K562 (cell line): ENCODE measurements around the gene STON2. TPM values are rescaled to one million over a fixed set of nuclear protein-coding genes. Genes with fewer than 3 reads are reported as not detected.

Source experiments
- ATAC-seq: fragments of 200-7000 bp; cut with Tn5 transposase; 3 replicates; pipeline ENCODE4 v1.9.1; 2020; ENCODE audit warnings: moderate library complexity
- BruUV-seq: library from RNA; stranded (reverse); fragments of 400-500 nt; replicated peaks from 2 replicates; lab custom pipeline; 2021; lab: Mats Ljungman, UMichigan
- CTCF ChIA-PET: fragments of 300-600 bp; formaldehyde crosslinking; extraction: SDS; loops from one replicate; lab custom pipeline; 2021; ENCODE audit warnings: low intra/inter-chr PET ratio; lab: Yijun Ruan, JAX
- POLR2A ChIA-PET: fragments of 300-600, 350-650 bp; sonication (Branson Sonifier 250); formaldehyde crosslinking; extraction: SDS; loops from one replicate; lab custom pipeline; 2021; ENCODE audit warnings: antibody characterized with exemption, inconsistent platforms; lab: Yijun Ruan, JAX
- DNase-seq, 4 experiments: peaks; one replicate each; pipeline versions ENCODE4 v3.0.0 to v3.0.0-alpha.2; 2011 to 2018; ENCODE audit warnings: low spot score in 3 of 4, mixed read lengths in 3 of 4; ENCODE audit errors: extremely low read depth in 1 of 4
- FAIRE-seq: peaks from 2 replicates; lab custom pipeline; 2011; peaks lifted over from hg19 to GRCh38; lab: Jason Lieb, UNC
- H2AFZ ChIP-seq: 2 replicates; pipeline ENCODE4 v1.6.0; 2011; ENCODE audit warnings: low read depth, low read length, control low read depth, inconsistent platforms
- H3K27ac ChIP-seq: fragments of 200-600 bp; 3 replicates; pipeline ENCODE4 v1.8.0; 2011; ENCODE audit warnings: low read depth, mild to moderate bottlenecking, control low read depth, inconsistent platforms, low read length, moderate library complexity, mixed read lengths; ENCODE audit errors: extremely low read depth
- H3K27me3 ChIP-seq, 2 experiments: fragments of 300-600 bp in 1 of 2; 2 replicates in 1 of 2; 3 replicates in 1 of 2; pipeline versions ENCODE4 v1.6.0 to v1.8.0; 2011; ENCODE audit warnings: inconsistent platforms in 2 of 2, low read length in 2 of 2, mild to moderate bottlenecking in 1 of 2, mixed read lengths in 1 of 2, moderate library complexity in 1 of 2; ENCODE audit not compliant: control insufficient read depth in 2 of 2, insufficient read depth in 2 of 2
- H3K36me3 ChIP-seq: fragments of 300-600 bp; 3 replicates; pipeline ENCODE4 v1.8.0; 2011; ENCODE audit warnings: mild to moderate bottlenecking, low read length, inconsistent platforms; ENCODE audit not compliant: control insufficient read depth, insufficient read depth
- H3K4me1 ChIP-seq, 2 experiments: fragments of 200-600 bp in 1 of 2; replicated peaks in 1 of 2; 2 replicates in 1 of 2; 3 replicates in 1 of 2; pipeline versions ENCODE4 v1.5.1 to v1.8.0; 2011; ENCODE audit warnings: inconsistent platforms in 2 of 2, low read length in 2 of 2, mild to moderate bottlenecking in 1 of 2, mixed read lengths in 1 of 2, moderate library complexity in 1 of 2; ENCODE audit not compliant: control insufficient read depth in 2 of 2, insufficient read depth in 2 of 2
- H3K4me2 ChIP-seq: 2 replicates; pipeline ENCODE4 v1.6.1; 2011; ENCODE audit warnings: low read length, control low read depth, inconsistent platforms, mixed read lengths; ENCODE audit not compliant: insufficient read depth
- H3K4me3 ChIP-seq: fragments of 200-600 bp; sonication (generic), shearing (Covaris generic); 2 replicates; pipeline ENCODE4 v1.5.1; 2016; ENCODE audit warnings: control low read depth, inconsistent platforms
- H3K79me2 ChIP-seq: fragments of 200-600 bp; 3 replicates; pipeline ENCODE4 v1.8.0; 2011; ENCODE audit warnings: low read length, inconsistent platforms; ENCODE audit not compliant: control insufficient read depth, insufficient read depth
- H3K9ac ChIP-seq, 2 experiments: 2 replicates each; pipeline versions ENCODE4 v1.6.0 to v1.6.1; 2011; ENCODE audit warnings: low read depth in 2 of 2, low read length in 2 of 2, control low read depth in 1 of 2, inconsistent platforms in 1 of 2, mild to moderate bottlenecking in 1 of 2, mixed read lengths in 1 of 2; ENCODE audit not compliant: insufficient read depth in 1 of 2
- H3K9me1 ChIP-seq: one replicate; pipeline ENCODE4 v1.6.0; 2011; ENCODE audit warnings: inconsistent platforms, mild to moderate bottlenecking, low read length, moderate library complexity; ENCODE audit not compliant: control insufficient read depth, insufficient read depth
- H3K9me3 ChIP-seq: replicated peaks from 2 replicates; pipeline ENCODE4 v1.5.1; 2011; ENCODE audit warnings: low read depth, low read length, inconsistent platforms; ENCODE audit not compliant: control insufficient read depth, insufficient read depth
- H4K20me1 ChIP-seq: replicated peaks from 2 replicates; pipeline ENCODE4 v1.6.1; 2011; ENCODE audit warnings: low read length, inconsistent platforms, mixed read lengths; ENCODE audit not compliant: control insufficient read depth, insufficient read depth
- KDM5B ChIP-seq: fragments of 200-600 bp; sonication (generic); IDR thresholded peaks from 2 replicates; pipeline ENCODE4 v1.6.1; 2012; ENCODE audit warnings: low read depth, mild to moderate bottlenecking, moderate library complexity, low read length, control low read depth, inconsistent platforms; ENCODE audit not compliant: insufficient replicate concordance
- PML ChIP-seq: IDR thresholded peaks from 2 replicates; pipeline ENCODE4 v1.6.1; 2012; ENCODE audit warnings: low read length, inconsistent platforms
- POLR2A ChIP-seq: fragments of 450-650 bp; conservative IDR thresholded peaks from 2 replicates; pipeline ENCODE4 v1.6.1; 2016
- ZNF507 ChIP-seq: conservative IDR thresholded peaks from 2 replicates; pipeline ENCODE4 v1.6.1; 2017; ENCODE audit warnings: missing genetic modification characterization, missing compliant biosample characterization
- ZNF589 ChIP-seq: fragments of 200-800 bp; sonication (Bioruptor generic); IDR thresholded peaks from 2 replicates; pipeline ENCODE4 v1.6.1; 2016; ENCODE audit warnings: low read depth, missing genetic modification characterization, missing compliant biosample characterization
- ZNF644 ChIP-seq: fragments of 200-800 bp; sonication (Bioruptor generic); IDR thresholded peaks from 2 replicates; pipeline ENCODE4 v1.6.1; 2016; ENCODE audit warnings: low read depth, missing genetic modification characterization, missing compliant biosample characterization
- WGBS: fragments of 100-300 bp; shearing (Covaris generic); methylation state at CpG from one replicate; pipeline ENCODE4 v1.1.6; 2016; ENCODE audit warnings: low coverage, mixed read lengths; ENCODE audit not compliant: insufficient coverage; ENCODE audit errors: missing lambda C conversion rate; 5-methylcytosine and 5-hydroxymethylcytosine counted together
- in situ Hi-C: fragments of 300-500 bp; cut with MboI; formaldehyde crosslinking; loops from 4 replicates; pipeline ENCODE4 v1.15.0; 2018; ENCODE audit warnings: inconsistent platforms, mixed read lengths
- intact Hi-C: fragments of 100-400 bp; cut with micrococcal nuclease; formaldehyde crosslinking; loops from 2 replicates; pipeline ENCODE4 v1.14.2; 2022
- polyA plus RNA-seq, 8 experiments: library from polyadenylated mRNA; depleted of rRNA in 4 of 8; stranded (reverse) in 5 of 8; unstranded in 3 of 8; fragments of >200 nt; fragmentation: Nextera tagmentation in 2 of 8; fragmentation: Illumina TruSeq in 1 of 8; extraction: Ambion mirVana in 2 of 8; extraction: Trizol in 1 of 8; gene quantifications; 2 replicates each; pipeline versions ENCODE4 v1.2.1 to v1.2.3, GENCODE V29; 2011 to 2014; ENCODE audit warnings: inconsistent platforms in 1 of 8, missing spikeins in 1 of 8
- total RNA-seq, 7 experiments: library from RNA; depleted of rRNA in 6 of 7; stranded (reverse); fragments of >200 nt in 6 of 7; fragmentation: Illumina TruSeq in 2 of 7; extraction: Trizol in 2 of 7; gene quantifications; 2 replicates each; pipeline versions ENCODE4 v1.2.1 to v1.2.3, GENCODE V29; 2011 to 2021; ENCODE audit warnings: low replicate concordance in 1 of 7
- TF ChIP-seq, protein P1 (sequence below): fragments of 250-450 bp; sonication (Bioruptor Pico); IDR thresholded peaks from 2 replicates; pipeline ENCODE4 v1.8.0; 2021; ENCODE audit warnings: borderline replicate concordance, mild to moderate bottlenecking, moderate library complexity; ENCODE audit not compliant: poor library complexity, severe bottlenecking
- TF ChIP-seq, protein P2 (sequence below): fragments of 450-650 bp; IDR thresholded peaks from 2 replicates; pipeline ENCODE4 v1.6.1; 2017; ENCODE audit warnings: antibody characterized with exemption, mild to moderate bottlenecking
- TF ChIP-seq, protein P3 (sequence below): fragments of 200-800 bp; sonication (Bioruptor generic); IDR thresholded peaks from 2 replicates; pipeline ENCODE4 v1.6.1; 2016; ENCODE audit warnings: missing genetic modification characterization, missing compliant biosample characterization

The STON2 gene
- total and polyA plus RNA-seq, 9 of the 15 experiments (the other 6 are each of a cell fraction or from before 2014, with no cell fraction given): 7.8 to 99.3 (median 53.5) TPM

DNA sequence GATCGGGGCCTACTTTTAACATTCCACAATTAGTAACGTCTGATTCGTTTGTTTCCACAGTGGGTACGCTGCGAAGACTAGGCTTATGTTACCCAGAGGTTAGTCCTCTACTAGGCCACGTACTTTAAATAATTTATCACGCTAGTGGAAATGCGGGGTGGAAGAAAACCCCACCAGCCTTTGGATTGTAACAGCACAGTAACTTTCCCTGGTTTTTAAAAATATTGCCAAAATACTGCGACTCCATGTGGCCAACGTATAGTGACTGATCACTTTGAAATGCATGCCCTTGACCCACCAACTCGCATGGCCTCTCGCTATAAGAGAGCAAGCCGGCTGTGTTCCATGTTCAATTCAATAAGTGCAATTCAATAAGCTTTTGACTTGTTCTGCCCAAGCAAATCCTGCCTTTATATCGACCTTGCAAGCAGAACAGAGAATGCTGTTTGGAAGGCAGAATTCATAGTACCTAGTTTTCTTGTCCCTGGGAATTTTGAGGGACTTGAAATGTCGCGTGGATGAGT is 178.5 kb downstream of the STON2 start:
- H2AFZ ChIP-seq: peak overlapping the region; percentile 96
- ChIA-PET POLR2A (interaction anchor here (0.7 to 1.8 kb wide), 9 partner anchors 11 to 643 kb away, joined by 3 to 9 read pairs (median 3); no protein-coding TSS in a partner anchor), CTCF (no interaction called here)
- intact Hi-C loops (loop anchor here (5.0 kb wide), 1 partner anchor 206 kb away; no protein-coding TSS in a partner anchor), in situ Hi-C loops (no loop called here)
- peaks cover 43% of the 10 kb centered on the region for H3K79me2 ChIP-seq
- BruUV-seq: TSS peak; percentile 92
- peak overlapping the region; percentile 83 for H3K4me2 ChIP-seq
- no peaks in the 10 kb centered on the region for H4K20me1 ChIP-seq
- no peak for FAIRE-seq
- peak overlapping the region; percentile 67 for H3K4me3 ChIP-seq
- 12% methylated on average over 16 of the region's 16 CpGs for WGBS
- peak overlapping the region; percentile 100 for H3K27ac ChIP-seq
- H3K4me1 ChIP-seq: peaks cover 3 to 17% of the 10 kb centered on the region in 2 experiments
- H3K9me3 ChIP-seq: no peaks in the 10 kb centered on the region
- H3K27me3 ChIP-seq: no peaks in the 10 kb centered on the region
- no peaks in the 10 kb centered on the region for H3K9me1 ChIP-seq
- DNase-seq: peak in 1 of 4 experiments; percentile 37
- ATAC-seq: no peak
- peaks cover 4% of the 10 kb centered on the region for H3K36me3 ChIP-seq
- peak overlapping the region; percentile 96 to 97 for H3K9ac ChIP-seq
- TF ChIP-seq ZNF644 (tag) (0 out of 2 replicates have a peak, but pooled peaks have one; percentile 36), ZNF507 (tag) (no peak), POLR2A (peak; percentile 60; the same call in 1 of the 2 replicates), KDM5B (peak; percentile 72), ZNF589 (peak; percentile 81), PML (0 out of 2 replicates have a peak, but pooled peaks have one; percentile 12)
- TF ChIP-seq, protein P1, sequence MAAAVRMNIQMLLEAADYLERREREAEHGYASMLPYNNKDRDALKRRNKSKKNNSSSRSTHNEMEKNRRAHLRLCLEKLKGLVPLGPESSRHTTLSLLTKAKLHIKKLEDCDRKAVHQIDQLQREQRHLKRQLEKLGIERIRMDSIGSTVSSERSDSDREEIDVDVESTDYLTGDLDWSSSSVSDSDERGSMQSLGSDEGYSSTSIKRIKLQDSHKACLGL (CRISPR knock-in tag): no peak
- TF ChIP-seq, protein P2, sequence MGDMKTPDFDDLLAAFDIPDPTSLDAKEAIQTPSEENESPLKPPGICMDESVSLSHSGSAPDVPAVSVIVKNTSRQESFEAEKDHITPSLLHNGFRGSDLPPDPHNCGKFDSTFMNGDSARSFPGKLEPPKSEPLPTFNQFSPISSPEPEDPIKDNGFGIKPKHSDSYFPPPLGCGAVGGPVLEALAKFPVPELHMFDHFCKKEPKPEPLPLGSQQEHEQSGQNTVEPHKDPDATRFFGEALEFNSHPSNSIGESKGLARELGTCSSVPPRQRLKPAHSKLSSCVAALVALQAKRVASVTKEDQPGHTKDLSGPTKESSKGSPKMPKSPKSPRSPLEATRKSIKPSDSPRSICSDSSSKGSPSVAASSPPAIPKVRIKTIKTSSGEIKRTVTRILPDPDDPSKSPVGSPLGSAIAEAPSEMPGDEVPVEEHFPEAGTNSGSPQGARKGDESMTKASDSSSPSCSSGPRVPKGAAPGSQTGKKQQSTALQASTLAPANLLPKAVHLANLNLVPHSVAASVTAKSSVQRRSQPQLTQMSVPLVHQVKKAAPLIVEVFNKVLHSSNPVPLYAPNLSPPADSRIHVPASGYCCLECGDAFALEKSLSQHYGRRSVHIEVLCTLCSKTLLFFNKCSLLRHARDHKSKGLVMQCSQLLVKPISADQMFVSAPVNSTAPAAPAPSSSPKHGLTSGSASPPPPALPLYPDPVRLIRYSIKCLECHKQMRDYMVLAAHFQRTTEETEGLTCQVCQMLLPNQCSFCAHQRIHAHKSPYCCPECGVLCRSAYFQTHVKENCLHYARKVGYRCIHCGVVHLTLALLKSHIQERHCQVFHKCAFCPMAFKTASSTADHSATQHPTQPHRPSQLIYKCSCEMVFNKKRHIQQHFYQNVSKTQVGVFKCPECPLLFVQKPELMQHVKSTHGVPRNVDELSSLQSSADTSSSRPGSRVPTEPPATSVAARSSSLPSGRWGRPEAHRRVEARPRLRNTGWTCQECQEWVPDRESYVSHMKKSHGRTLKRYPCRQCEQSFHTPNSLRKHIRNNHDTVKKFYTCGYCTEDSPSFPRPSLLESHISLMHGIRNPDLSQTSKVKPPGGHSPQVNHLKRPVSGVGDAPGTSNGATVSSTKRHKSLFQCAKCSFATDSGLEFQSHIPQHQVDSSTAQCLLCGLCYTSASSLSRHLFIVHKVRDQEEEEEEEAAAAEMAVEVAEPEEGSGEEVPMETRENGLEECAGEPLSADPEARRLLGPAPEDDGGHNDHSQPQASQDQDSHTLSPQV: peak; percentile 88
- TF ChIP-seq, protein P3, sequence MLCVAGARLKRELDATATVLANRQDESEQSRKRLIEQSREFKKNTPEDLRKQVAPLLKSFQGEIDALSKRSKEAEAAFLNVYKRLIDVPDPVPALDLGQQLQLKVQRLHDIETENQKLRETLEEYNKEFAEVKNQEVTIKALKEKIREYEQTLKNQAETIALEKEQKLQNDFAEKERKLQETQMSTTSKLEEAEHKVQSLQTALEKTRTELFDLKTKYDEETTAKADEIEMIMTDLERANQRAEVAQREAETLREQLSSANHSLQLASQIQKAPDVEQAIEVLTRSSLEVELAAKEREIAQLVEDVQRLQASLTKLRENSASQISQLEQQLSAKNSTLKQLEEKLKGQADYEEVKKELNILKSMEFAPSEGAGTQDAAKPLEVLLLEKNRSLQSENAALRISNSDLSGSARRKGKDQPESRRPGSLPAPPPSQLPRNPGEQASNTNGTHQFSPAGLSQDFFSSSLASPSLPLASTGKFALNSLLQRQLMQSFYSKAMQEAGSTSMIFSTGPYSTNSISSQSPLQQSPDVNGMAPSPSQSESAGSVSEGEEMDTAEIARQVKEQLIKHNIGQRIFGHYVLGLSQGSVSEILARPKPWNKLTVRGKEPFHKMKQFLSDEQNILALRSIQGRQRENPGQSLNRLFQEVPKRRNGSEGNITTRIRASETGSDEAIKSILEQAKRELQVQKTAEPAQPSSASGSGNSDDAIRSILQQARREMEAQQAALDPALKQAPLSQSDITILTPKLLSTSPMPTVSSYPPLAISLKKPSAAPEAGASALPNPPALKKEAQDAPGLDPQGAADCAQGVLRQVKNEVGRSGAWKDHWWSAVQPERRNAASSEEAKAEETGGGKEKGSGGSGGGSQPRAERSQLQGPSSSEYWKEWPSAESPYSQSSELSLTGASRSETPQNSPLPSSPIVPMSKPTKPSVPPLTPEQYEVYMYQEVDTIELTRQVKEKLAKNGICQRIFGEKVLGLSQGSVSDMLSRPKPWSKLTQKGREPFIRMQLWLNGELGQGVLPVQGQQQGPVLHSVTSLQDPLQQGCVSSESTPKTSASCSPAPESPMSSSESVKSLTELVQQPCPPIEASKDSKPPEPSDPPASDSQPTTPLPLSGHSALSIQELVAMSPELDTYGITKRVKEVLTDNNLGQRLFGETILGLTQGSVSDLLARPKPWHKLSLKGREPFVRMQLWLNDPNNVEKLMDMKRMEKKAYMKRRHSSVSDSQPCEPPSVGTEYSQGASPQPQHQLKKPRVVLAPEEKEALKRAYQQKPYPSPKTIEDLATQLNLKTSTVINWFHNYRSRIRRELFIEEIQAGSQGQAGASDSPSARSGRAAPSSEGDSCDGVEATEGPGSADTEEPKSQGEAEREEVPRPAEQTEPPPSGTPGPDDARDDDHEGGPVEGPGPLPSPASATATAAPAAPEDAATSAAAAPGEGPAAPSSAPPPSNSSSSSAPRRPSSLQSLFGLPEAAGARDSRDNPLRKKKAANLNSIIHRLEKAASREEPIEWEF (CRISPR knock-in tag): 0 out of 2 replicates have a peak, but pooled peaks have one; percentile 63
